Activated T-cell treated with anti-CD3 and anti-CD28 coated beads, Interleukin-2, amount 50 U/mL, for 48 hours (primary cell): ENCODE data around the gene VPS51.

Source experiments
- DNase-seq, 2 experiments: peaks; one replicate each; pipeline ENCODE4 v3.0.0-alpha.2; 2020

Gene VPS51

GRCh38 chr11:65121865-65122696 is 26.1 kb downstream of the VPS51 start, which contains the start of the genes FAU and MRPL49:
Gene FAU, minus strand, starts transcription at chr11:65122134. Its CDS starts 321 bp downstream, at chr11:65121813.
Gene MRPL49, plus strand, starts transcription at chr11:65122321. Its CDS starts 26 bp downstream, at chr11:65122347.
- peak; percentile 98 to 99 for DNase-seq

- DNase-seq = no peak
Observed at GRCh38 chr11:65124480-65125196, 28.6 kb downstream of the VPS51 start.

- no peak for DNase-seq
Observed at GRCh38 chr11:65125197-65126056, 29.4 kb downstream of the VPS51 start.

GRCh38 chr11:65126624-65127274 is 30.7 kb downstream of the VPS51 start:
- DNase-seq = no peak

- DNase-seq = no peak
Observed at GRCh38 chr11:65127473-65128181, 31.6 kb downstream of the VPS51 start.

GRCh38 chr11:65128182-65129145 is 32.5 kb downstream of the VPS51 start:
- DNase-seq = no peak

- no peak for DNase-seq
Observed at GRCh38 chr11:65129649-65130441, 33.8 kb downstream of the VPS51 start.

GRCh38 chr11:65130631-65131416 is 34.8 kb downstream of the VPS51 start:
- DNase-seq = no peak

GRCh38 chr11:65131417-65131776 is 35.4 kb downstream of the VPS51 start:
- DNase-seq = no peak

GRCh38 chr11:65131895-65132237 is 35.9 kb downstream of the VPS51 start:
- DNase-seq = no peak

- DNase-seq = no peak
Observed at GRCh38 chr11:65132238-65132987, 36.4 kb downstream of the VPS51 start.

GRCh38 chr11:65132988-65133700 is 37.1 kb downstream of the VPS51 start:
- peak; percentile 77 to 80 for DNase-seq

GRCh38 chr11:65133724-65134123 is 37.7 kb downstream of the VPS51 start:
- no peak for DNase-seq

- peak; percentile 95 to 96 for DNase-seq
Observed at GRCh38 chr11:65134240-65134951, 38.4 kb downstream of the VPS51 start, which contains the start of gene SYVN1. Gene SYVN1, minus strand, starts transcription at chr11:65134519. Its CDS starts 918 bp downstream, at chr11:65133601.

- DNase-seq = peak; percentile 78 to 84
Observed at GRCh38 chr11:65134952-65135632, 39.1 kb downstream of the VPS51 start.

GRCh38 chr11:65135633-65136145 is 39.7 kb downstream of the VPS51 start:
- no peak for DNase-seq
